ENCODE data around the gene CORIN.
"Not testable (repeated sequence)": the region's sequence is repeated elsewhere in the genome, so short reads cannot be mapped to it uniquely, and the experiment has no call there.

The CORIN gene

DNA sequence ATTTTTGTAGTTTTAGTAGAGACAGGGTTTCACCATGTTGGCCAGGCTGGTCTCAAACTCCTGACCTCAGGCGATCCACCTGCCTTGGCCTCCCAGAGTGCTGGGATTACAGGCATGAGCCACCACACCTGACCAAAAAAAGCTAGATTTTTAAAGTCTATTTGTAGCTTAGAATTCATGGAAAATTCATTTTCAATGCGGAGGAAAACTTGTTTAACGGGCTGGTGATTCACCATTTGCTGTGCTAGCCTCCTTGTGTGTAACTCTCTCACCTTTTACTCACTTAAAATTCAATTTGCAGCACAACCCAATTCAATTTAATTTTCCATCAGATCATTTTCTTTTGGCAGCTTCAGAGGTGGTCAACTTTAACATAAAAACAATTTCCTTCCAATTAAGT lies 281.9 kb downstream of the CORIN start:
- not testable (repeated sequence) for DNase-seq

DNA sequence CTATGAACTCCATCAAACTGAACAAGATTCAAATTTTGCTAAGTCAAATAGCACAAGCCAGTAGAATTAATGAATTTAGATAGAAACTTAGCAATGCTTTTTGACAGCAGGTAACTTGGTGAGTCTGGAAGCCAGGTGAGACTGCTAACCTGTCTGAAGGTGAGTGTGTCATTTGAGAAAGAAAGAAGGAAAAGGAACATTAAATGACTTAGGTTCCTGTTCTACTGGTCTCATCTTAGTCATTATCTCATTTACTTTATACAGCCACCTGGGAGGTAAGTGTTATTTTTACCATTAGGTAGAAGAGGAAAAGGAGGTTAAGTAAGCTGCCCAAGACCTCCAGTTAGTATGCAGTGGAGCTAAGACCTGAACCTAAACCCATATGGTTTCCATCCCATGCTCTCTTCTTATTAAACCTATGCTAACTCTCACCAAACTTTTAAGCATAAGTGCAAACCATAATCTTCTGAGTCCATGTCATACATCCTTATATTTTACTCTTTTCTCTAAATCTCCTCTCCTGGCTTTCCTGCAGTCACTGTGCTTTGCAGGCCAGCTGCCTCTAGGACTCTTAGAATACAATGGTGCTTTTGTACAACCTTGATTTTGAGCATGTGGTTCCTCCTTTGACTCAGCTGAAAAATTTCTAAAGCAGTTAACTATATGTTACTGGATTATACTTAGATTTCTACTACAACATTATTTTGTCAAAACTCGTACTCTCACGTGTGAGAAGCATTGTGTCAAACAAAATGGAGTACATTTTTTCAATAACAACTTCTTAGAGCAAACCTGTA lies 284.3 kb downstream of the CORIN start:
- no peak for DNase-seq

DNA sequence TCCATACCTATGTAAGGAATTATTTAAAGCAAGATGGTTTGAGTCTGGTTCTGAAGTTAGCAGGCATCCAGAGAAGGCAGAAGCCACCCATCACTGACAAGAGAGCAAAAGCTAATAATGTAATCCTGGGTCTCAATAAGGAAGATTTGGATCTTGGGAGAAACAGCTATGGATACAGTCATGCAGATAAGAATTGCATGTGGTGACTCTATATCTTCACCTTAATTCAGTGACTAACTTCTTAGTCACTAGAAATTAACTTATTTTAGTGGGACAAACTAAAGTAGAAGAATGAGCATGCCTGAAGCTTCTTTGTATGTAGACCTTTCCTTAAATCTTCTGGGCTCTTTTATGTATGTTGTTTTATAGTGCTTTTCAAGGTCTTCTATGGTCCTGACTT lies 286.2 kb downstream of the CORIN start:
- peak; percentile 66 for DNase-seq

DNA sequence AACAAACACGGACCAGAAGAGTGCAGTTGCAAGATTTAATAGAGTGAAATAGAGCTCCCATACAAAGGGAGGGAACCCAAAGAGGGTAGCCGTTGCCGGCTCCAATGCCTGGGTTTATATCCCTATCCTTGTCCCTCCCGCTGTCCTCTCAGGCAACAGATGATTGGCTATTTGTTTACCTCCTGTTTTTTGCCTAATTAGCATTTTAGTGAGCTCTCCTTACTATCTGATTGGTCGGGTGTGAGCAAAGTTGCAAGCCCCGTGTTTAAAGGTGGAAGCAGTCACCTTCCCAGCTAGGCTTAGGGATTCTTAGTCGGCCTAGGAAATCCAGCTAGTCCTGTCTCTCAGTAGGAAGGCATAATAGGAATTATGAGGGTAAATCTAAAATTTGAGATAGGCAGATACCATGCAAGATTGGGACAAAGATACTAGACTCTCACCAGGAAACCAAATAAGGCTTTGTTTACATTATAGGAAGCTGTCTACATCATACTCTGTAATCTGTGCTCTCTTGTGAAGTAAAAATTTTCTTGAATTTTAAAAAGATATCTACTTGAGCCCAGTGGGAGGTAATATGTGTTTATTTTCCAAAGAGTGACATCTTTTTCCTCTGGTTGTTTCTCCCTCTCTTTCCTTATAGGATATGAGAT lies 286.8 kb downstream of the CORIN start:
- DNase-seq = no peak

DNA sequence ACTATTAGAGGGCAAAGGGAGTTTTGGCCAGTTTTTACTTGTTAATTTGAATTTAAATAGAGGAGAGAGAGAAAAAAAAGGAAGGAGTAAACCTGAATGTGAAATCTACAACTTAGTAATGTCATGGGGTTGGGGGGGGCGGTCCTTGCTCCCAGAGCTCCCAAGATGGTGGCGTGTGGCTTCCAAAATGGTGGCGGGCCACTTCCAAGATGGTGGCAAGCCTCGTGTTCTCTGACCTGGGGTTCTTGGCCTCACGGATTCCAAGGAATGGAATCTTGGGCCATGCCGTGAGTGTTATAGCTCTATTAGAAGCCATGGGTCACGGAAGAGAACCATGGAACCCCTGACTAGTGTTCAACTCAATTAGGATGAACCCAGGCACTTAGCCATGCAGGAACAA lies 287.5 kb downstream of the CORIN start:
- DNase-seq = not testable (repeated sequence)

Data from fibroblast of skin of back (primary cell).